H54 (cell line): ENCODE measurements around the gene TCF19.
"Not testable (repeated sequence)": the region's sequence is repeated elsewhere in the genome, so short reads cannot be mapped to it uniquely, and the experiment has no call there.

Source experiments
- DNase-seq: peaks from one replicate; pipeline ENCODE4 v3.0.0; 2011; ENCODE audit warnings: low spot score, mixed read lengths; ENCODE audit not compliant: insufficient read length
- FAIRE-seq: peaks from 3 replicates; lab custom pipeline; 2011; peaks lifted over from hg19 to GRCh38; lab: Jason Lieb, UNC
- POLR2A ChIP-seq: IDR thresholded peaks from 2 replicates; pipeline ENCODE4 v1.6.1; 2011; ENCODE audit warnings: low read depth, mild to moderate bottlenecking, low read length

TCF19 gene

DNA sequence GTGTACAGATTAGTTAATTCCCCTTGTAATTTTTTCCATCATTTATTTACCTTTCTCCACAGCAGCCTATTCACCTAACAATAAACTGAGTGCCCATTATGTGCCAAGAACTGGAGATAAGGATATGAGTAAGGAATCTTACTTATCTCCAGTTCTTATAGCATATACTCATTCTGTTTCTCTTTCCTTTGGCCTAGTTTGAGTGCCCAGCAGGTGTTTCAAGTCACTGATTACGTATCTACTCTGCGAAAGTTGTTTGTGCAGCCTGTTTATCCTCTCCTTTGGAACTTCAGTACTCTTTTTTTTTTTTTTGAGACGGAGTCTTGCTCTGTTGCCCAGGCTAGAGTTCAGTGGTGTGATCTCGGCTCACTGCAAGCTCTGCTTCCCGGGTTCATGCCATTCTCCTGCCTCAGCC lies 29.4 kb downstream of the TCF19 start:
- FAIRE-seq (no peak), DNase-seq (no peak)
- no peak for TF ChIP-seq POLR2A

DNA sequence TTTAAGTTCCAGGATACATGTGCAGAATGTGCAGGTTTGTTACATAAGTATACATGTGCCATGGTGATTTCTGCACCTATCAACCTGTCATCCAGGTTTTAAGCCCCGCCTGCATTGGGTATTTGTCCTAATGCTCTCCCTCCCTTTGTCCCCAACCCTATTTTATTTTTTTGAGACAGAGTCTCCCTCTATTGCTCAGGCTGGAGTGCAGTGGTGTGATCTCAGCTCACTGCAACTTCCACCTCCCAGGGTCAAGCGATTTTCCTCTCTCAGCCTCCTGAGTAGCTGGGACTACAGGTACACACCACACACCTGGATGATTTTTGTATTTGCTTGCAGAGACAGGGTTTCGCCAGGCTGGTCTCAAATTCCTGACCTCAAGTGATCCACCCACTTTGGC lies 30.8 kb downstream of the TCF19 start:
- FAIRE-seq, DNase-seq: not testable (repeated sequence)

DNA sequence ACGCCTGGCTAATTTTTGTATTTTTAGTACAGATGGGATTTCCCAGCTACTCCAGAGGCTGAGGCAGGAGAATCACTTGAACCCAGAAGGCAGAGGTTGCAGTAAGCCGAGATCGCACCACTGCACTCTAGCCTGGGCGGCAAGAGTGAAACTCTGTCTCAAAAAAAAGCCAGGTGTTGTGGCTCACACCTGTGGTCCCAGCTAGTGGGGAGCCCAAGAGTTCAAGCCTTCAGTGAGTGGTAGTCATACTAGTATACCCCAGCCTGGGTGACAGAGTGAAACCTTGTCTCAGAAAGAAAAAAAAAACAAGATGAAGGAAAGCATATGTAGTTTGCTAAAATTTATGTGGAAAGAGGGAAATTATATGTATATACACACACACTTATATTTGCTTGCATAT lies 32.1 kb downstream of the TCF19 start:
- DNase-seq (no peak), FAIRE-seq (no peak)
- no peak for TF ChIP-seq POLR2A

DNA sequence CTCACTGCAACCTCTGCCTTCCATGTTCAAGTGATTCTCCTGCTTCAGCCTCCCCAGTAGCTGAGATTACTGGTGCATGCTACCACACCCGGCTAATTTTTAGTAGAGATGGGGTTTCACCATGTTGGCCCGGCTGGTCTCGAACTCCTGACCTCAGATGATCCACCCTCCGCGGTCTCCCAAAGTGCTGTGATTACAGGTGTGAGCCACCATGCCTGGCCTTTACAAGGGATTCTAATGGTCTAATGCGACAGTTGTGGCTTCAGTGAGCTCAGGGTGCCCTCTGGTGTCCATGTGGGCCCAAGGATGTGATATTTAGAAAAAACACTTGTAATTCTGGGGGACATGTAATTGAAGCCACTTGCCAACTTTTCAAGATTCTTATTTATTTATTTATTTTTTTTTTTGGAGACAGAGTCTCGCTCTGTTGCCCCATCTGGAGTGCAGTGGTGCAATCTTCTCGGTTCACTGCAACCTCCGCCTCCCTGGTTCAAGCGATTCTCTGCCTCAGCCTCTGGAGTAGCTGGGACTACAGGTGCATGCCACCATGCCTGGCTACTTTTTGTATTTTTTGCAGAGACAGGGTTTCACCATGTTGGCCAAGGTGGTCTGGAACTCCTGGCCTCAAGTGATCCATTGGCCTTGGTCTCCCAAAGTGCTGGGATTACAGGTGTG lies 34.2 kb downstream of the TCF19 start:
- DNase-seq, FAIRE-seq: not testable (repeated sequence)

DNA sequence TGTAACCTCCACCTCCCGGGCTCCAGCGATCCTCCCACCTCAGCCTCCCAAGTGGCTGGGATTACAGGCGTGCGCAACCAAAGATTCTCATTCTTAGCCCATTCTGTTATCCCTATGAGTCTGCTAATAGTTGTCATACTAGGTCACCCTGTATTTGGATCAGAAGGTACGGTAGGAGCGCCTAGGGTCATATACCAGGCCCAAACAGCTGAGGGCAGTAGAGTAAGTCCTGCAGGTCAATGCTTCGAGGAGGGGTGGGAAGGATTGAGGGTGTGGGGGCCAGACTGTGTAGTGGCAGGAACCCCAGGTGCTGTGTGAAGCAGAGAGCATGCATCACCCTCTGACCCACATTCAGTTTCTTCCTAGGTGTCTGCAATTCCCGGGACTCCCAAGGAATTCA lies 34.8 kb downstream of the TCF19 start:
- no peak for TF ChIP-seq POLR2A
- no peak for FAIRE-seq

DNA sequence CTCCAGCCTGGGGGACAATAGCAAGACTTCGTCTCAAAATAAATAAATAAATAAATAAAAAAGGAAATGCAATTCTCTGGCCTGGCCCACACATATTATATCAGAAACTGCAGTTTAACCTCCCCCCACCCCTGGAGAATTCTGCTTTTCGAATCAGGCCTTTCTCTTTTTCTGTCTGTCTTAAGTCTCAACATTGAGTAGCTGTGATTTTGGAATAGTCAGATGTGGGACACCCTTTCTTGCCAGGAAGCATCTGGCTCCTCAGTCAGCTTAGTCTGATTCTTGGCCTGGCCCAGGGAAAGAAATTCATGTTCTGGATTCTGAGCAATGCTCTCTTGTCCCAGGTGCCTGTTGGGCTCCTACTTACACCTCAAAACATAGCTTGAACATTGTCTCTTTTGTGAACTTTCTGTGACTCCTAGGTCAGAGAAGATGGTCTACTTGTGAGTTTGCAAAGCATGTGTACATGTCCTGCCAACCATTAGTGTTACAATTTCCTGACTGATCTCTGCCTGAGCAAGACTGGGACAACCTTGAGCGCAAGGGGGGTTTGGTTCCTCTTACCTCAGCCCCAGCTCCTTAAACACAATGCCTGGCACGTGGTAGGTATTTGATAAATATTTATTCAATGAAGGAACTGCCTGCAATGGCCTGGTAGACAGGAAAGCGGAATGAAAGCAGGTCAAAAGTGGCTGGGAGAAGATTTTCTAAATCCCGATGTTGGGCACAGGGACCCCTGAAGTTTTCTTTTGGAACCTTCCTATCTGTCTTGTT lies 35.9 kb downstream of the TCF19 start:
- FAIRE-seq (no peak), DNase-seq (no peak)
- no peak for TF ChIP-seq POLR2A

More for the DNA sequence above, 34.8 kb downstream of the TCF19 start:
- DNase-seq = no peak

DNA sequence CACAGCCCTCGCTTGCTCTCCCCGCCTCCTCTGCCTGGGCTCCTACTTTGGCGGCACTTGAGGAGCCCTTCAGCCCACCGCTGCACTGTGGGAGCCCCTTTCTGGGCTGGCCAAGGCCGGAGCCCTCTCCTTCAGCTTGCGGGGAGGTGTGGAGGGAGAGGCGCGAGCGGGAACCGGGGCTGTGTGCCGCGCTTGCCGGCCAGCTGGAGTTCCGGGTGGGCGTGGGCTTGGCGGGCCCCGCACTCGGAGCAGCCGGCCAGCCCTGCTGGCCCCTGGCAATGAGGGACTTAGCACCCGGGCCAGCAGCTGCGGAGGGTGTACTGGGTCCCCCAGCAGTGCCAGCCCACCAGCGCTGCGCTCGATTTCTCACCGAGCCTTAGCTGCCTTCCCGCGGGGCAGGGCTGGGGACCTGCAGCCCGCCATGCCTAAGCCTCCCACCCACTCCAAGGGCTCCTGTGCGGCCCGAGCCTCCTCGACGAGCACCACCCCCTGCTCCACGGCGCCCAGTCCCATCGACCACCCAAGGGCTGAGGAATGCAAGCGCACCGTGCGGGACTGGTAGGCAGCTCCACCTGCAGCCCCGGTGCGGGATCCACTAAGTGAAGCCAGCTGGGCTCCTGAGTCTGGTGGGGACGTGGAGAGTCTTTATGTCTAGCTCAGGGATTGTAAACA lies 37.1 kb downstream of the TCF19 start:
- not testable (repeated sequence) for DNase-seq, FAIRE-seq

DNA sequence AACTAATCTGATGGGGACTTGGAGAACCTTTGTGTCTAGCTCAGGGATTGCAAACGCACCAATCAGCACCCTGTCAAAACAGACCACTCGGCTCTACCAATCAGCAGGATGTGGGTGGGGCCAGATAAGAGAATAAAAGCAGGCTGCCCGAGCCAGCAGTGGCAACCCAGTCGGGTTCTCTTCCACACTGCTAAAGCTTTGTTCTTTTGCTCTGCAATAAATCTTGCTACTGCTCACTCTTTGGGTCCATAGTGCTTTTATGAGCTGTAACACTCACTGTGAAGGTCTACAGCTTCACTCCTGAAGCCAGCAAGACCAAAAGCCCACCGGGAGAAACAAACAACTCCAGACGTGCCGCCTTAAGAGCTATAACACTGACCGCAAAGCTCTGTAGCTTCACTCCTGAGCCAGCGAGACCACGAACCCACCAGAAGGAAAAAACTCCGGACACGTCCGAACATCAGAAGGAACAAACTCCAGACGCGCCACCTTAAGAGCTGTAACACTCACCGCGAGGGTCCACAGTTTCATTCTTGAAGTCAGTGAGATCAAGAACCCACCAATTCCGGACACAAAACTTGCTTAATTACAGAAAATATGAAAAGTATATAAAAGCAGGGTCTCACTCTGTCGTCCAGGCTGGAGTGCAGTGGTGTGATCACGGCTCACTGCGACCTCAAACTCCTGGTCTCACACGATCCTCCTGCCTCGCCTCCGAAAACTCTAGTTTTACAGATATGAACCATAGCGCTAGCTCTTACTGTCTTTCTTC lies 38.0 kb downstream of the TCF19 start:
- FAIRE-seq, DNase-seq: not testable (repeated sequence)

DNA sequence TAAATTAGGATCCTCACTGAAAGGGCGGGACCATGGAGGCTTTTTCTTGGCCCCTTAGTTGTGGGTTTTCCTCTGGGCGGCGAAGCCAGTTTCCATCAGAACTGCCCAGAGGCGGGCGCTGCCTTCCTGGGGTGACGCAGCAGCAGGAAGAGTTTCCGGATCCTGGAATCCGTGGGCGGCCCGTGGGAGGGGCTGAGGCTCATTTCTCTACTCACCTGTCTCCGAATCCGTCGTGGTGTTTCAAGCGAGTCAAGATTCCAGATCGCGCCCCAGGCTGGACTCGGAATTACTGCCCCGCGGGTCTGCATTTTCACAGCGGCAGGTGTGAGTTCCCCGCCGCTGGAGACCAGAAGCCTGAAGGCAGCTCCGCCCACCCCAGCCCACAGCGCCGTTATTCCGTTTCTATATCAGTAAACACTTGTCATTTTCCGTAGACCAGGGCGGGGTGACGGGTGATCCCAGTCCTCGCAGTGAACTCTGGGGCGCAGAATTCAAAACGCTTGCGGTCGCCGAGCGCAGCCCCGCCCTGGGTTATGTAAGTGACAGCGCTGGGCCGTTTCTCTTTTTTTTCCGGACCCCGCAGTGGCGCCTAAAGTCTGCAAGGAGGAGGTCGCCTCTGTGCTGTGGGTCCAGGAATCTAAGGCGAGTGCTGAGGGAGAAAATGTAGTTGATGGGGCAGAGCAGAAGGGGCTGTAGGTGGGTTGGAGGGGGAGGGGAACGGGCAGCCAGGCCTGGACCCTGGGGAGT lies 39.3 kb downstream of the TCF19 start:
- DNase-seq = peak; percentile 55
- TF ChIP-seq POLR2A = peak; percentile 19; the same call in 1 of the 2 replicates
- FAIRE-seq = peak; percentile 62

DNA sequence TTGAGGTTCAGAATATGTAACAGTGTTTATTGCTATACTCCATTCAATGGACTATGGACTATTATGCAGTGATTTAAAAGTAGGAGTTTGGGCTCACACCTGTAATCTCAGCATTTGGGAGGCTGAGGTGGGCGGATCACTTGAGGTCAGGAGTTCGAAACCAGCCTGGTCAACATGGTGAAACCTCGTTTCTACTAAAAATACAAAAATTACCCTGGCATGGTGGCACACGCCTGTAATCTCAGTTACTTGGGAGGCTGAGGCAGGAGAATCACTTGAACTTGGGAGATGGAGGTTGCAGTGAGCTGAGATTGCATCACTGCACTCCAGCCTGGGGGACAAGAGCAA lies 40.7 kb downstream of the TCF19 start:
- not testable (repeated sequence) for FAIRE-seq, DNase-seq

DNA sequence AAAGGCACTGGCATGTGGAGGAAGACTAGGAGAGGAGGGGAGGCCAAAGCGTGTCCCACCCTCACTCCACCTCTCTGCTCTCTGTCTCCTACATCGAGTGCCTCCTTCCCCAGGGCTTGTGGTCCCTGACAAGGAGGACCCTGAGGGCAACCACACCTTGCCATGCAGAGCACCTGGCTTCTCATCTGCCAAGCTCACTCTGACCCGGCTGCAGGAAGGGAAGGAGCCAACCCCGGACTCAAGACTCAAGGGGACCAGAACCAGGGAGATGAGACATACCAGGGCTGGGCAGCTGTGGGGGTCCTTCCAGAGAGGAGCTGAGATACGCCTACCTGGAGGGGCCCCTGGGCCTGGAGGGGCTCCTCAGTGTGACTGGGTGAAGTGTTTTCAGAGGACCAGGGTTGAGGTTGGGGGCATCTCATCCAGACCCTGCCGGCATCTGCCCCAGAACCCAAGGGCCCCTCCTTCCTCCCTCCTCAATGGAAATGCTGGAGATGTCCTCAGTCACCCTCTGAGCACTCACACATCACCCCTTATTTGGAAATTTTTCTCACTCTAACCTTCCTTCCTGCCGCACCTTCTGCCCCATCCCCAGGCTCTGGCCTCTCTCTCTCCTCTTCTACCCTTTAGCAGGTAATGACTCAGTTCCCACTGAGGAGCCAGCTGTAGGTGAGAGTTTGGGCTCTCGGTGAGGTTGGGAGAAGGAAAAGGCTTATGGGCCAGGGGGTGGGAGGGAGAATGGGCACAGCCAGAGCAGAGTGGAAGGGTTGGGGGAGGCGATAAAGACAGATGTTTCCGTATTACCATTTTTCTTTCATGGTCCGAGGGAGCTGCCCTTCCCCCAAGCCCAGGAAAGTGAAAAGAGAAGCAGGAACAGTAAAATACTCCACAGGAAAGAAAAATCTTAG lies 44.1 kb downstream of the TCF19 start:
- no peak for TF ChIP-seq POLR2A
- DNase-seq = no peak
- no peak for FAIRE-seq

DNA sequence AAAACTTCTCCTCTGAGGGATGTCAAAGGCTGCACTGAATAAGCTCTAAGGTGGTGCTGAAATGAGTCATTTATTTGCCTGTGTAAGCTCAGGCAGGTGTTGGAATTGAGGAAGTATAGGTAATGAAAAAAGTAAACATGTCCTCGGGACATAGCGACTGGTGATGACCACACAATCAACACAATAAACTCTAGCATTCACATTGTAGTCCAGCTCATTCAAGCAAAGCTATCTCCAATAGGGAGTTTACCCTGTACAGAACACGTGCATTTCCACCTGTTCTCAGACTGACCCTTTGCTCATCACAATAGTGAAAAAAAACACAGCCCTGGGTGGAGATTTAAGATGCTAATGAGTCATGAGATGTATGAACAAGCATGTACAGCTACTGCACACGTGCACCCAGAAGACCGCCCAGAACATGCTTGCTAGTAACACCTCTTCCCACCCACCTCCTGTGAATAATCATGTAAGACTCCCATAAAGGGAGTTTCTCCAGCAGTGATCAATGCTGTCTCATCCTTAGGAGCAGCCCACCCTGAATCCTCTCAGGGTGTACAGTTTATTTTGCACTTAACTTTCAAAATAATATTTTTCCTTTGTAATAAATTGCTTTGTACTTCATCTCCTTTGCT lies 45.1 kb downstream of the TCF19 start:
- FAIRE-seq = peak; percentile 70
- TF ChIP-seq POLR2A = no peak
- peak; percentile 39 for DNase-seq
